Stimulated activated naive CD4-positive, alpha-beta T cell (primary cell): Measurements from ENCODE around the gene SND1.

Experiments
- DNase-seq, 6 experiments: peaks; one replicate each; lab custom pipeline; 2025; lab: John Stamatoyannopoulos, UW

The SND1 gene

GRCh38 chr7:127871226-127871625 is 219.2 kb downstream of the SND1 start:
- no peak for DNase-seq

- no peak for DNase-seq
These were observed 220.1 kb downstream of the SND1 start for GRCh38 chr7:127872122-127872521.

GRCh38 chr7:127873151-127873550 is 221.2 kb downstream of the SND1 start:
- no peak for DNase-seq

- DNase-seq, result no peak
These were observed 222.0 kb downstream of the SND1 start for GRCh38 chr7:127873715-127874636.

GRCh38 chr7:127874951-127875608 is 223.1 kb downstream of the SND1 start:
- DNase-seq, result no peak

- no peak for DNase-seq
These were observed 224.4 kb downstream of the SND1 start for GRCh38 chr7:127876393-127876792.

GRCh38 chr7:127877951-127878350 is 226.0 kb downstream of the SND1 start:
- no peak for DNase-seq

GRCh38 chr7:127878791-127879190 is 226.8 kb downstream of the SND1 start:
- no peak for DNase-seq

- DNase-seq, result no peak
These were observed 227.4 kb downstream of the SND1 start for GRCh38 chr7:127879436-127879835.

- no peak for DNase-seq
These were observed 227.9 kb downstream of the SND1 start for GRCh38 chr7:127879942-127880341.

GRCh38 chr7:127880454-127880853 is 228.5 kb downstream of the SND1 start:
- no peak for DNase-seq

GRCh38 chr7:127881564-127881963 is 229.6 kb downstream of the SND1 start:
- no peak for DNase-seq

- no peak for DNase-seq
These were observed 230.4 kb downstream of the SND1 start for GRCh38 chr7:127882313-127882920.

GRCh38 chr7:127884066-127884559 is 232.1 kb downstream of the SND1 start:
- no peak for DNase-seq

- no peak for DNase-seq
These were observed 233.3 kb downstream of the SND1 start for GRCh38 chr7:127885222-127885772.

GRCh38 chr7:127885843-127886242 is 233.8 kb downstream of the SND1 start:
- no peak for DNase-seq

GRCh38 chr7:127886248-127886647 is 234.3 kb downstream of the SND1 start:
- DNase-seq, result no peak

- no peak for DNase-seq
These were observed 235.1 kb downstream of the SND1 start for GRCh38 chr7:127887096-127887495.

- DNase-seq, result no peak
These were observed 235.6 kb downstream of the SND1 start for GRCh38 chr7:127887631-127888030.

- DNase-seq, result no peak
These were observed 236.4 kb downstream of the SND1 start for GRCh38 chr7:127888411-127888810.

GRCh38 chr7:127888825-127889224 is 236.8 kb downstream of the SND1 start:
- no peak for DNase-seq

- no peak for DNase-seq
These were observed 237.7 kb downstream of the SND1 start for GRCh38 chr7:127889677-127890076.
